K562 (cell line): ENCODE data around the gene ZNF442. TPM values are rescaled to one million over a fixed set of nuclear protein-coding genes. Genes with fewer than 3 reads are reported as not detected.

Source experiments
- CBFA2T3 ChIP-seq: fragments of 450-650 bp; IDR thresholded peaks from 2 replicates; pipeline ENCODE4 v1.6.1; 2017
- CTBP1 ChIP-seq: fragments of 450-650 bp; IDR thresholded peaks from 2 replicates; pipeline ENCODE4 v1.6.1; 2016; ENCODE audit warnings: borderline replicate concordance
- FOSL1 ChIP-seq: fragments of 200-800 bp; sonication (Bioruptor generic); conservative IDR thresholded peaks from 2 replicates; pipeline ENCODE4 v1.6.1; 2016; ENCODE audit warnings: missing genetic modification characterization, missing compliant biosample characterization
- HLTF ChIP-seq: fragments of 450-650 bp; IDR thresholded peaks from 2 replicates; pipeline ENCODE4 v1.6.1; 2016
- JUND ChIP-seq, 2 experiments: IDR thresholded peaks; 2 replicates in 1 of 2; 3 replicates in 1 of 2; pipeline ENCODE4 v1.6.1; 2011; ENCODE audit warnings: borderline replicate concordance in 2 of 2, low read depth in 2 of 2, low read length in 2 of 2, improper control_type of control experiment in 1 of 2, missing biosample characterization in 1 of 2, missing genetic modification characterization in 1 of 2, missing genetic modification reagents in 1 of 2
- MYC ChIP-seq, 2 experiments: fragments of 250-450 bp in 1 of 2; sonication (Bioruptor Pico) in 1 of 2; IDR thresholded peaks; 2 replicates each; pipeline versions ENCODE4 v1.5.1 to v1.6.1; 2012 to 2021; ENCODE audit warnings: low read depth in 2 of 2, borderline replicate concordance in 1 of 2, improper control_type of control experiment in 1 of 2, low read length in 1 of 2, mild to moderate bottlenecking in 1 of 2, moderate library complexity in 1 of 2
- PML ChIP-seq: IDR thresholded peaks from 2 replicates; pipeline ENCODE4 v1.6.1; 2012; ENCODE audit warnings: low read length, inconsistent platforms
- POLR2H ChIP-seq: IDR thresholded peaks from 2 replicates; pipeline ENCODE4 v1.6.1; 2016; ENCODE audit warnings: missing genetic modification characterization, low read depth, mild to moderate bottlenecking, control low read depth, missing compliant biosample characterization, moderate library complexity
- SOX6 ChIP-seq: fragments of 450-650 bp; IDR thresholded peaks from 2 replicates; pipeline ENCODE4 v1.6.1; 2014; ENCODE audit warnings: mild to moderate bottlenecking
- SRF ChIP-seq, 2 experiments: fragments of 250-450, 450-650 bp in 1 of 2; sonication (Bioruptor Pico) in 1 of 2; sonication (generic) in 1 of 2; formaldehyde crosslinking; IDR thresholded peaks; 2 replicates each; pipeline versions ENCODE4 v1.5.0 to v1.5.1; 2020 to 2022; ENCODE audit warnings: mild to moderate bottlenecking in 1 of 2, missing genetic modification reagents in 1 of 2
- ZNF717 ChIP-seq: fragments of 250-450 bp; sonication (Bioruptor Pico); IDR thresholded peaks from 2 replicates; pipeline ENCODE4 v1.5.0; 2021
- ZNF780A ChIP-seq: fragments of 250-450 bp; sonication (Bioruptor Pico); IDR thresholded peaks from 2 replicates; pipeline ENCODE4 v1.5.0; 2021; ENCODE audit warnings: mild to moderate bottlenecking
- polyA plus RNA-seq, 8 experiments: library from polyadenylated mRNA; depleted of rRNA in 4 of 8; stranded (reverse) in 5 of 8; unstranded in 3 of 8; fragments of >200 nt; fragmentation: Nextera tagmentation in 2 of 8; fragmentation: Illumina TruSeq in 1 of 8; extraction: Ambion mirVana in 2 of 8; extraction: Trizol in 1 of 8; gene quantifications; 2 replicates each; pipeline versions ENCODE4 v1.2.1 to v1.2.3, GENCODE V29; 2011 to 2014; ENCODE audit warnings: inconsistent platforms in 1 of 8, missing spikeins in 1 of 8
- total RNA-seq, 7 experiments: library from RNA; depleted of rRNA in 6 of 7; stranded (reverse); fragments of >200 nt in 6 of 7; fragmentation: Illumina TruSeq in 2 of 7; extraction: Trizol in 2 of 7; gene quantifications; 2 replicates each; pipeline versions ENCODE4 v1.2.1 to v1.2.3, GENCODE V29; 2011 to 2021; ENCODE audit warnings: low replicate concordance in 1 of 7
- TF ChIP-seq, protein P1 (sequence below): fragments of 450-650 bp; formaldehyde crosslinking; IDR thresholded peaks from 2 replicates; pipeline ENCODE4 v1.4.0; 2020; ENCODE audit warnings: mild to moderate bottlenecking, moderate library complexity
- TF ChIP-seq, protein P2 (sequence below): sonication (generic); formaldehyde crosslinking; IDR thresholded peaks from 2 replicates; pipeline ENCODE4 v1.8.0; 2022; ENCODE audit warnings: mild to moderate bottlenecking, missing genetic modification reagents
- TF ChIP-seq, protein P3 (sequence below), 3 experiments: fragments of 200-800 bp in 1 of 3; sonication (Bioruptor generic) in 1 of 3; sonication (generic) in 1 of 3; formaldehyde crosslinking in 1 of 3; IDR thresholded peaks; 2 replicates each; pipeline versions ENCODE4 v1.6.1 to v1.8.0; 2016 to 2022; ENCODE audit warnings: mild to moderate bottlenecking in 2 of 3, missing compliant biosample characterization in 2 of 3, missing genetic modification characterization in 2 of 3, missing genetic modification reagents in 1 of 3
- TF ChIP-seq, protein P4 (sequence below), 2 experiments: fragments of 450-650 bp; conservative IDR thresholded peaks; 2 replicates each; pipeline ENCODE4 v1.6.1; 2017; ENCODE audit warnings: mild to moderate bottlenecking in 2 of 2, moderate library complexity in 2 of 2
- TF ChIP-seq, protein P5 (sequence below): fragments of 450-650 bp; IDR thresholded peaks from 2 replicates; pipeline ENCODE4 v1.6.1; 2016
- TF ChIP-seq, protein P6 (sequence below): fragments of 450-650 bp; IDR thresholded peaks from 2 replicates; pipeline ENCODE4 v1.6.1; 2016; ENCODE audit warnings: antibody characterized with exemption

ZNF442 gene
- total and polyA plus RNA-seq, 9 of the 15 experiments (the other 6 are each of a cell fraction or from before 2014, with no cell fraction given): 1.7 to 7.0 (median 4.1) TPM

DNA sequence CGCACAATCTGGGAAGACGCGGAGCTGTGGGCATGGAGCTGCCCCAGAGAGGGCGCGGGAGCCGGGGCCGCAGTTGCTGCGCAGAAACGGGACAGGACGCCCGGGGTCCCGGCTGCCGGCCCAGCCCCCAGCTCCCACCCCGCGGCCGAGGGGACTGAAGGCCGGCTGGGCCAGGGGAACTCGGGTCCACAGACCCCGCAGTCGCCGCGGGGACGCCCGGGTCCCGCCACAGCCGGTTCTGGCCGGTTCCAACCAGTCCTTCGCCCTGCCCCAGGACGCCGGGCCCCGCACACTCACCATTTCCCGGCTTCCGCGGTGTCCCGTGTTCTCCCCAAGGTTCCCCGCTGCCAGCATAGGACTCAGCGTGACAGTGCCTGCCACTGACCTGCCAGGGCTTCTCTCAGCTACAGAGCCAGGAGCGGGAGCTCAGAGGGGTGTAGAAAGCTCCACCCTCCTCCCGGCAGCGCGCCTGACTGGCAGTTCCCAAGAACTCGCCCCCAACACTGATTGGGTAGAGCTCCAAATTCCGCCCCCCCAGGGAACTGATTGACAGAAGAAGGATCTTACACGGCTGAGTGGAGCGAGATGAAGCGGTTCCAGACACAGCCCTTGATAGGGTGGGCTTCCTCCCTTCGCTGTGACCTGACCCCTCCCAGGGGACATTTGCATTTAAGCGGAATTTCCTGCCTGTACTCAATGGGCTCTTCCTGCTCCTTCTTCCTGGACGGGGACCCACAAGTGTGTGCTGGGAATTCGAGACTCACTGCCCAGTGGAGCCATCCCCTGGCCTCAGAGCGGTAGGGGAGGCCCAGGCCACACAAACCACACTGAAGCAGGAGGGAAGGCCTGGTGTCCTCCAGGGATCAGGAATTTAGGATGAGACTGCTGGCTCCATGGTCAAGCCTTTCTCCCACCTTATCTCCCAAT, at the start of gene ZNF442 (continued):
- TF ChIP-seq, protein P1, sequence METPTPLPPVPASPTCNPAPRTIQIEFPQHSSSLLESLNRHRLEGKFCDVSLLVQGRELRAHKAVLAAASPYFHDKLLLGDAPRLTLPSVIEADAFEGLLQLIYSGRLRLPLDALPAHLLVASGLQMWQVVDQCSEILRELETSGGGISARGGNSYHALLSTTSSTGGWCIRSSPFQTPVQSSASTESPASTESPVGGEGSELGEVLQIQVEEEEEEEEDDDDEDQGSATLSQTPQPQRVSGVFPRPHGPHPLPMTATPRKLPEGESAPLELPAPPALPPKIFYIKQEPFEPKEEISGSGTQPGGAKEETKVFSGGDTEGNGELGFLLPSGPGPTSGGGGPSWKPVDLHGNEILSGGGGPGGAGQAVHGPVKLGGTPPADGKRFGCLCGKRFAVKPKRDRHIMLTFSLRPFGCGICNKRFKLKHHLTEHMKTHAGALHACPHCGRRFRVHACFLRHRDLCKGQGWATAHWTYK (CRISPR knock-in tag): no peak; the same call in 1 of the 2 replicates
- TF ChIP-seq ZNF780A (CRISPR knock-in tag) (no peak), ZNF717 (CRISPR knock-in tag) (no peak), HLTF (no peak), MYC (IDR thresholded peaks at IDR 0.05; ENCODE audit: low read depth, low read length) (no peak), MYC (CRISPR knock-in tag; IDR thresholded peaks at IDR 0.05; ENCODE audit: borderline replicate concordance, low read depth) (no peak), JUND (IDR thresholded peaks at IDR 0.05; ENCODE audit: borderline replicate concordance, low read depth, low read length) (no peak; the same call in 1 of the 2 replicates), JUND (tag; IDR thresholded peaks at IDR 0.05; ENCODE audit: borderline replicate concordance, low read depth, low read length) (no peak), PML (peak; percentile 71; the same call in 1 of the 2 replicates), SOX6 (peak; percentile 48; the same call in 1 of the 2 replicates), CTBP1 (peak; percentile 43; the same call in 1 of the 2 replicates), FOSL1 (no peak), CBFA2T3 (no peak), SRF (CRISPR knock-in tag; IDR thresholded peaks at IDR 0.05) (0 out of 4 replicates have a peak, but pooled peaks of 1 of the 2 experiments have one; percentile 34), POLR2H (tag) (peak; percentile 65)
- TF ChIP-seq, protein P2, sequence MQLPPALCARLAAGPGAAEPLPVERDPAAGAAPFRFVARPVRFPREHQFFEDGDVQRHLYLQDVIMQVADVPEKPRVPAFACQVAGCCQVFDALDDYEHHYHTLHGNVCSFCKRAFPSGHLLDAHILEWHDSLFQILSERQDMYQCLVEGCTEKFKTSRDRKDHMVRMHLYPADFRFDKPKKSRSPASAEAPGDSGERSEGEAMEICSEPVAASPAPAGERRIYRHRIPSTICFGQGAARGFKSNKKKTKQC: peak; percentile 47; the same call in 1 of the 2 replicates
- TF ChIP-seq, protein P3, sequence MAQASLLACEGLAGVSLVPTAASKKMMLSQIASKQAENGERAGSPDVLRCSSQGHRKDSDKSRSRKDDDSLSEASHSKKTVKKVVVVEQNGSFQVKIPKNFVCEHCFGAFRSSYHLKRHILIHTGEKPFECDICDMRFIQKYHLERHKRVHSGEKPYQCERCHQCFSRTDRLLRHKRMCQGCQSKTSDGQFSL (CRISPR knock-in tag; IDR thresholded peaks at IDR 0.05): peak; percentile 93
- TF ChIP-seq, protein P3 (tag; IDR thresholded peaks at IDR 0.05): peak in 1 of 2 experiments; percentile 68; a peak in 2 of 4 replicates
- TF ChIP-seq, protein P4, sequence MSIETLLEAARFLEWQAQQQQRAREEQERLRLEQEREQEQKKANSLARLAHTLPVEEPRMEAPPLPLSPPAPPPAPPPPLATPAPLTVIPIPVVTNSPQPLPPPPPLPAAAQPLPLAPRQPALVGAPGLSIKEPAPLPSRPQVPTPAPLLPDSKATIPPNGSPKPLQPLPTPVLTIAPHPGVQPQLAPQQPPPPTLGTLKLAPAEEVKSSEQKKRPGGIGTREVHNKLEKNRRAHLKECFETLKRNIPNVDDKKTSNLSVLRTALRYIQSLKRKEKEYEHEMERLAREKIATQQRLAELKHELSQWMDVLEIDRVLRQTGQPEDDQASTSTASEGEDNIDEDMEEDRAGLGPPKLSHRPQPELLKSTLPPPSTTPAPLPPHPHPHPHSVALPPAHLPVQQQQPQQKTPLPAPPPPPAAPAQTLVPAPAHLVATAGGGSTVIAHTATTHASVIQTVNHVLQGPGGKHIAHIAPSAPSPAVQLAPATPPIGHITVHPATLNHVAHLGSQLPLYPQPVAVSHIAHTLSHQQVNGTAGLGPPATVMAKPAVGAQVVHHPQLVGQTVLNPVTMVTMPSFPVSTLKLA (conservative IDR thresholded peaks at IDR 0.05): peak in 1 of 2 experiments; percentile 40; a peak in 1 of 4 replicates
- TF ChIP-seq, protein P5, sequence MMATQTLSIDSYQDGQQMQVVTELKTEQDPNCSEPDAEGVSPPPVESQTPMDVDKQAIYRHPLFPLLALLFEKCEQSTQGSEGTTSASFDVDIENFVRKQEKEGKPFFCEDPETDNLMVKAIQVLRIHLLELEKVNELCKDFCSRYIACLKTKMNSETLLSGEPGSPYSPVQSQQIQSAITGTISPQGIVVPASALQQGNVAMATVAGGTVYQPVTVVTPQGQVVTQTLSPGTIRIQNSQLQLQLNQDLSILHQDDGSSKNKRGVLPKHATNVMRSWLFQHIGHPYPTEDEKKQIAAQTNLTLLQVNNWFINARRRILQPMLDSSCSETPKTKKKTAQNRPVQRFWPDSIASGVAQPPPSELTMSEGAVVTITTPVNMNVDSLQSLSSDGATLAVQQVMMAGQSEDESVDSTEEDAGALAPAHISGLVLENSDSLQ: peak; percentile 98
- TF ChIP-seq, protein P6, sequence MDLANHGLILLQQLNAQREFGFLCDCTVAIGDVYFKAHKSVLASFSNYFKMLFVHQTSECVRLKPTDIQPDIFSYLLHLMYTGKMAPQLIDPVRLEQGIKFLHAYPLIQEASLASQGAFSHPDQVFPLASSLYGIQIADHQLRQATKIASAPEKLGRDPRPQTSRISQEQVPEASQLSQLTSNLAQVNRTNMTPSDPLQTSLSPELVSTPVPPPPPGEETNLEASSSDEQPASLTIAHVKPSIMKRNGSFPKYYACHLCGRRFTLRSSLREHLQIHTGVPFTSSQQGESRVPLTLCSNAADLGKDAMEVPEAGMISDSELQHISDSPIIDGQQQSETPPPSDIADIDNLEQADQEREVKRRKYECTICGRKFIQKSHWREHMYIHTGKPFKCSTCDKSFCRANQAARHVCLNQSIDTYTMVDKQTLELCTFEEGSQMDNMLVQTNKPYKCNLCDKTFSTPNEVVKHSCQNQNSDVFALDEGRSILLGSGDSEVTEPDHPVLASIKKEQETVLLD: no peak; the same call in 1 of the 2 replicates
